AG09319 (cell line): ENCODE measurements around the gene ZMYND19.
"Not testable (repeated sequence)": the region's sequence is repeated elsewhere in the genome, so short reads cannot be mapped to it uniquely, and the experiment has no call there.

Source experiments
- DNase-seq: peaks from one replicate; pipeline ENCODE4 v3.0.0-alpha.2; 2010; ENCODE audit warnings: low read depth; ENCODE audit errors: extremely low read depth
- TF ChIP-seq, protein P1 (sequence below): IDR thresholded peaks from 2 replicates; pipeline ENCODE4 v1.5.1; 2011; ENCODE audit warnings: low read depth, mild to moderate bottlenecking, inconsistent platforms, low read length, moderate library complexity

The ZMYND19 gene

DNA sequence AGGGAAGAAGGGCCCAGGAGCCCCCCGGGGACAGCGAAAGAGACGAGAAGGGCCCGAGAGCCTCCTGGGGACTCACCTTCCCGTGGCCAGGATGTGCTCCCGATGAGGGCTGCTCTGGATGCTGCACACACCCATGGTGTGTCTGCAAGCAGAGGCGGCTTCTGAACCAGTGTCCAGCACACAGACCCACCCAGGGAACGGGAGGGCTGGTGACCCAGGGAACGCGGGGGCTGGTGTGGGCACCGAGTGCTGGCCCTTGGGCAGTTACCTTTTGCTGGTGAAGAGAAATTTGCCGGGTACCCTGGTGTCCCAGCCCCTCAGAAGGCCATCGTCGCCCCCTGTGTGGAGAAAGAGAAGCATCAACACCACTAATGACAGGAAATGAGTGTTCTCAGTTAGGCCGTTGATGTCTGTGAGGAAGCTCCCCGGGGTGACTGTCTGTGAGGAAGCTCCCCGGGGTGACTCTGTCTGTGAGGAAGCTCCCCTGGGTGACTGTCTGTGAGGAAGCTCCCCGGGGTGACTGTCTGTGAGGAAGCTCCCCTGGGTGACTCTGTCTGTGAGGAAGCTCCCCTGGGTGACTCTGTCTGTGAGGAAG lies 25.4 kb downstream of the ZMYND19 start:
- no peak for DNase-seq

DNA sequence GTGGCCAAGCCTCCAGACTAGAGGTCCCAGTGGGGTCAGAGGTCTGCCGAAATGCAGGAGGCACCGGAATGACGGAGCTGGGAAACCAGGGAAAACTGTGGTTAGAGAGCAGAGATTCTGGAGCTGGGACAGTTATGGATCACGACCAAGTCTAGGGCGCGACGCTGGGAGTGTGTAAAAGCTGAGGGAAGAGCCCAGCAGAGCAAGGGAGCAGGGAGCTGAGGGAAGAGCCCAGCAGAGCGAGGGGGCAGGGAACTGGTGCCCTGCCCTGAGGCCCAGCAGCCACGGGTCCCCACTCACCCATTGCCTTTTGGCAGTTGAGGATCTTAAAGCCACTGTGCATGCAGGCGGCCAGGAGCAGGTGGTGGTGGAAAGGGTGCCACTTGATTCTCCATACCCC lies 26.2 kb downstream of the ZMYND19 start:
- TF ChIP-seq, protein P1, sequence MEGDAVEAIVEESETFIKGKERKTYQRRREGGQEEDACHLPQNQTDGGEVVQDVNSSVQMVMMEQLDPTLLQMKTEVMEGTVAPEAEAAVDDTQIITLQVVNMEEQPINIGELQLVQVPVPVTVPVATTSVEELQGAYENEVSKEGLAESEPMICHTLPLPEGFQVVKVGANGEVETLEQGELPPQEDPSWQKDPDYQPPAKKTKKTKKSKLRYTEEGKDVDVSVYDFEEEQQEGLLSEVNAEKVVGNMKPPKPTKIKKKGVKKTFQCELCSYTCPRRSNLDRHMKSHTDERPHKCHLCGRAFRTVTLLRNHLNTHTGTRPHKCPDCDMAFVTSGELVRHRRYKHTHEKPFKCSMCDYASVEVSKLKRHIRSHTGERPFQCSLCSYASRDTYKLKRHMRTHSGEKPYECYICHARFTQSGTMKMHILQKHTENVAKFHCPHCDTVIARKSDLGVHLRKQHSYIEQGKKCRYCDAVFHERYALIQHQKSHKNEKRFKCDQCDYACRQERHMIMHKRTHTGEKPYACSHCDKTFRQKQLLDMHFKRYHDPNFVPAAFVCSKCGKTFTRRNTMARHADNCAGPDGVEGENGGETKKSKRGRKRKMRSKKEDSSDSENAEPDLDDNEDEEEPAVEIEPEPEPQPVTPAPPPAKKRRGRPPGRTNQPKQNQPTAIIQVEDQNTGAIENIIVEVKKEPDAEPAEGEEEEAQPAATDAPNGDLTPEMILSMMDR, result no peak
- DNase-seq, result no peak

More for the DNA sequence above, 25.4 kb downstream of the ZMYND19 start:
- TF ChIP-seq, protein P1, result no peak

DNA sequence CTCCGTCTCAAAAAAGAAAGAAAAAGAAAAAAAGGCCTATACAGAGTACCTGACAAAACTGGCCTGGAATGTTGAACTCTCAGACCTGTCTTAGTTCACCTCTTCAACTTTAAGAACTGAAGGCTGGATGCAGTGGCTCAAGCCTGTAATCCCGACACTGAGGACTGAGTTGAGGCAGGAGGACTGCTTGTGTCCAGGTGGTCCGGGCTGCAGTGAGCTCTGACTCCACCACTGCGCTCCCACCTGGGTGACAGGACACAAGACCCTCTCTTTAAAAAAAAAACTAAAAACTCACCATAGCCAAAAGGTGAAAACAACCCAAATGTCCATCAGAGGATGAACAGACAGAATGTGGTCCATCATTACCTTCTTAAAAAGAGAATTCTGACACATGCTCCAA lies 32.2 kb downstream of the ZMYND19 start:
- no peak for DNase-seq
- TF ChIP-seq, protein P1, result no peak

DNA sequence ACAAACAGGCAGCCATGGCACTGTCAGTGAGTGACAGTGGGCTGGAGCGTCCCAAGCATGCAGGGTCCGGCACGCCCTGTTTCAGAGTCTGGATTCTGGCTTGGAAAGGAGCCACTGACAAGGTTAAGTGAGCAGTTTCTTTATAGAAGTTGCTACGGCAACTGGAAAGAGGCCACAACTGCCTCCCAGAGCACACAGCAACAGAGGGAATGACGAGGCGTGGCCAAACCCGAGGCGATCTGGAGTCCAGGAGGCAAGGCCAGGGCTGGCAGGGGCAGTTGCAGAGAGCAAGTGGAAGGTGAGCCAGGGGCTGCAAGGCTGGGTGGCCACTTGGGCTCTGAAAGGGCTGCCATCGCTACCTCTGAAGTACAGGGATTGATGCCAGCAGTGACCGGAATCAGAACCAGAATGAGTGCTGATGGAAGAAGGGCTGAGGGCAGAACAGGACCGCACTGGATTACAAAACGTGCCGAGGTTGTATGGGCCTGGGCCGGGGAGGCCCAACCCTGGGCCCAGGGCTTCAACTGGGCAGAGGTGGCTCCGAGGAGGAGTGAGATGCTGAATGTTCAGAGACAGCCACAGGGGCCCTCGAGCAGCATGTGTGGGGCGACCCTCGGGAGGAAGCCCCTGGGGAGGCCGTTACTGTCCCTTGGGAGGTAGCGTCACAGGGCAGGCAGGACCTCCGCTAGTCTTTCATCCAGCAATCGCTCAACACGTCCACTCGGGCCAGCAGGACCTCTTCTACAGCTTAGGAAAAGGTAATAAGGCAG lies 34.1 kb downstream of the ZMYND19 start:
- no peak for DNase-seq
- TF ChIP-seq, protein P1, result no peak

DNA sequence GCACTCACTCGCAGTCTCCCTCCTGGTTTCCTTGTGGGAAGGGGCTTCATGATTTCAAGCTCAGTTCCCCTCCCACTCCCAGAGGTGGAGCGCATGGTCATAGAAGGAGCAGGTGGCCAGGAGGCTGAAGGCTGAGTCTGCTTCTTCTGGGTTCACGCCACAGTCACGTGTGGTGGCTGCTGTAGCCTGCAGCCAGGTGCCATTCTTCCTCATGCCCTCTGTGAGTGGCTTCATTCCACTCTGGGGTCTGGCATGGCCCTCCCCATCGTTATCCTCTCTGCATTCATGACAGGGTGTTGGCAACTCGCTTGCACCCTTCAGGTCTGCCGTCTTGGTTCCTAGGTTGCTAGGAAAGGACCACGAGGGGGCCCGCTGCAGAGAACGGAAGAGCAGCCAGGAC lies 35.1 kb downstream of the ZMYND19 start:
- TF ChIP-seq, protein P1, result no peak
- no peak for DNase-seq

DNA sequence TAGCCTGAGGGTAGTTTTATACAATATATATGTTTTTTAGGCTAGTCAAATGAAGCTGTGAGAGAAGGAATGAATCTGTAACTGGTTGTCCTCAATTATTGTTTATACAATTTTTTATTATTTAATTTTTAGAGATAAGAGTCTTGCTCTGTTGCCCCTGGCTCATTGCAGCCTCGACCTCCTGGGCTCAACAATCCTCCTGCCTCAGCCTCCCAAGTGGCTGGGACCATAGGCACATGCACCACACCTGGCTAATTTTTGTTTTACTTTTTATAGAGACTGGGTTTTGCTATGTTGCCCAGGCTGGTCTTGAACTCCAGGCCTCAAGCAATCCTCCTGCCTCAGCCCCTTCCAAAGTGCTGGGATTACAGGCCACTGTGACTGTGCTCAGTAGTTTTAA lies 36.0 kb downstream of the ZMYND19 start:
- TF ChIP-seq, protein P1, result no peak

DNA sequence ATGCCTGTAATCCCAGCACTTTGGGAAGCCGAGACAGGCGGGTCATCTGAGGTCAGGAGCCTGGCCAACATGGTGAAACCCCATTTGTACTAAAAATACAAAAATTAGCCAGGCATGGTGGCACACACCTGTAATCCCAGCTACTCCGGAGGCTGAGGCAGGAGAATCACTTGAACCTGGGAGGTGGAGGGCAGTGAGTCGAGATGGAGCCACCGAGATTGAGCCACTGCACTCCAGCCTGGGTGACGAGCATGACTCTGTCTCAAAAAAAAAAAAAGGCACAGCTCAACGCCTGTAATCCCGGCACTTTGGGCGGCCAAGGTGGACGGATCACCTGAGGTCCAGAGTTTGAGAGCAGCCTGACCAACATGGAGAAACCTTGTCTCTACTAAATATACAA lies 36.7 kb downstream of the ZMYND19 start:
- not testable (repeated sequence) for DNase-seq

More for the DNA sequence above, 36.0 kb downstream of the ZMYND19 start:
- DNase-seq, result no peak
